Measurements from ENCODE around the gene ADCY4.

GRCh38 chr14:24332268-24332993 is 2.4 kb downstream of the ADCY4 start:
- TF ChIP-seq, protein P1, sequence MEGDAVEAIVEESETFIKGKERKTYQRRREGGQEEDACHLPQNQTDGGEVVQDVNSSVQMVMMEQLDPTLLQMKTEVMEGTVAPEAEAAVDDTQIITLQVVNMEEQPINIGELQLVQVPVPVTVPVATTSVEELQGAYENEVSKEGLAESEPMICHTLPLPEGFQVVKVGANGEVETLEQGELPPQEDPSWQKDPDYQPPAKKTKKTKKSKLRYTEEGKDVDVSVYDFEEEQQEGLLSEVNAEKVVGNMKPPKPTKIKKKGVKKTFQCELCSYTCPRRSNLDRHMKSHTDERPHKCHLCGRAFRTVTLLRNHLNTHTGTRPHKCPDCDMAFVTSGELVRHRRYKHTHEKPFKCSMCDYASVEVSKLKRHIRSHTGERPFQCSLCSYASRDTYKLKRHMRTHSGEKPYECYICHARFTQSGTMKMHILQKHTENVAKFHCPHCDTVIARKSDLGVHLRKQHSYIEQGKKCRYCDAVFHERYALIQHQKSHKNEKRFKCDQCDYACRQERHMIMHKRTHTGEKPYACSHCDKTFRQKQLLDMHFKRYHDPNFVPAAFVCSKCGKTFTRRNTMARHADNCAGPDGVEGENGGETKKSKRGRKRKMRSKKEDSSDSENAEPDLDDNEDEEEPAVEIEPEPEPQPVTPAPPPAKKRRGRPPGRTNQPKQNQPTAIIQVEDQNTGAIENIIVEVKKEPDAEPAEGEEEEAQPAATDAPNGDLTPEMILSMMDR (IDR thresholded peaks at IDR 0.05), result peak in 1 of 3 donors; percentile 86
- TF ChIP-seq POLR2A (IDR thresholded peaks at IDR 0.05), result no peak
